ENCODE results near the gene TNFSF13.

Gene TNFSF13

DNA sequence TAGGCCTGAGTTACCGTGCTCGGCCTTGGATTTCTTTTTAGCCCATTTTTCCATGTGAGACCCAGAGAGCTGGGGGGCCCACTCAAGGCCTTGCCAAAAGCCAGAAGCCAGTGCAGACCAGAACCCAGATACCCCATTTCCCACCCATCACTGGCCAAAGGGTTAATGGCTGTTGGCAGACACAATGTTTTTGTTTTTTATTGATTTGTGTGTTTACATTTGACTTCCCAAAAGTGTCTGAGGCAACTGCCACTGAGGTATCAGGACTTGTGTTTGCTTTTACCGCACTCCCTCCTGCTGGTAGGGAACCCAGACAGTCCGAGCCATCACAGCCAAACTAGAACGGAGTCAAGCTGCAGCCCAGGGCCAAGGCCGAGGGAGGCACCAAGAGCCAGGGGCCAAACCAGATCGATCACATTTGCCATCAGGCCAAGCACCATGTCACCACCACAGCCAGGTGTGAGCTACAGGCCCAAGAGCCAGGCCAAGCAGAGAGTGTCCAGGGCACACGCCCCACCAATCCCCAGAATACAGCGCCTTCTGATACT, 17.4 kb upstream of the TNFSF13 start:
- H3K9me2 ChIP-seq (replicated peaks; ENCODE audit: control insufficient read depth, low read length): no peaks in the 10 kb centered on the region
- H3K36me3 ChIP-seq (ENCODE audit: control insufficient read depth, low read length): no peaks in the 10 kb centered on the region
- H3F3A ChIP-seq (ENCODE audit: control insufficient read depth, insufficient read depth): no peaks in the 10 kb centered on the region
- no peak overlapping the region for H3K27ac ChIP-seq (ENCODE audit: low read depth, low read length)
- peaks cover 12% of the 10 kb centered on the region; the same call in 1 of the 2 replicates for H3K9me3 ChIP-seq (ENCODE audit: control insufficient read depth, insufficient read depth, low read length)
- no peak for TF ChIP-seq EZH2phosphoT487 (IDR thresholded peaks at IDR 0.05; ENCODE audit: borderline replicate concordance, low read length)
- TF ChIP-seq, protein P1, sequence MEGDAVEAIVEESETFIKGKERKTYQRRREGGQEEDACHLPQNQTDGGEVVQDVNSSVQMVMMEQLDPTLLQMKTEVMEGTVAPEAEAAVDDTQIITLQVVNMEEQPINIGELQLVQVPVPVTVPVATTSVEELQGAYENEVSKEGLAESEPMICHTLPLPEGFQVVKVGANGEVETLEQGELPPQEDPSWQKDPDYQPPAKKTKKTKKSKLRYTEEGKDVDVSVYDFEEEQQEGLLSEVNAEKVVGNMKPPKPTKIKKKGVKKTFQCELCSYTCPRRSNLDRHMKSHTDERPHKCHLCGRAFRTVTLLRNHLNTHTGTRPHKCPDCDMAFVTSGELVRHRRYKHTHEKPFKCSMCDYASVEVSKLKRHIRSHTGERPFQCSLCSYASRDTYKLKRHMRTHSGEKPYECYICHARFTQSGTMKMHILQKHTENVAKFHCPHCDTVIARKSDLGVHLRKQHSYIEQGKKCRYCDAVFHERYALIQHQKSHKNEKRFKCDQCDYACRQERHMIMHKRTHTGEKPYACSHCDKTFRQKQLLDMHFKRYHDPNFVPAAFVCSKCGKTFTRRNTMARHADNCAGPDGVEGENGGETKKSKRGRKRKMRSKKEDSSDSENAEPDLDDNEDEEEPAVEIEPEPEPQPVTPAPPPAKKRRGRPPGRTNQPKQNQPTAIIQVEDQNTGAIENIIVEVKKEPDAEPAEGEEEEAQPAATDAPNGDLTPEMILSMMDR (IDR thresholded peaks at IDR 0.05; ENCODE audit: low read depth, low read length, poor library complexity, severe bottlenecking): no peak
- no peaks in the 10 kb centered on the region for H4K20me1 ChIP-seq (ENCODE audit: control insufficient read depth, insufficient read depth, low read depth, low read length)
- peaks cover 21% of the 10 kb centered on the region for H3K27me3 ChIP-seq (ENCODE audit: control insufficient read depth, low read length)
- H3K4me2 ChIP-seq (ENCODE audit: low read length): no peak overlapping the region
- no peaks in the 10 kb centered on the region for H3K4me1 ChIP-seq (ENCODE audit: control insufficient read depth, low read length)
- no peaks in the 10 kb centered on the region for H3K79me2 ChIP-seq (ENCODE audit: control insufficient read depth, low read length)
- H3K4me3 ChIP-seq (ENCODE audit: low read length): no peak overlapping the region

- Histone ChIP-seq H4K20me1 (ENCODE audit: control insufficient read depth, insufficient read depth, low read depth, low read length) (no peaks in the 10 kb centered on the region), H3K4me2 (ENCODE audit: low read length) (no peak overlapping the region), H3K27ac (ENCODE audit: low read depth, low read length) (no peak overlapping the region), H3K4me1 (ENCODE audit: control insufficient read depth, low read length) (peaks cover 4% of the 10 kb centered on the region; the same call in 1 of the 2 replicates), H3K4me3 (ENCODE audit: low read length) (no peak overlapping the region), H3K36me3 (ENCODE audit: control insufficient read depth, low read length) (no peaks in the 10 kb centered on the region), H3K27me3 (ENCODE audit: control insufficient read depth, low read length) (peaks cover 38% of the 10 kb centered on the region), H3K9me2 (replicated peaks; ENCODE audit: control insufficient read depth, low read length) (no peaks in the 10 kb centered on the region), H3K79me2 (ENCODE audit: control insufficient read depth, low read length) (no peaks in the 10 kb centered on the region), H3F3A (ENCODE audit: control insufficient read depth, insufficient read depth) (no peaks in the 10 kb centered on the region), H3K9me3 (ENCODE audit: control insufficient read depth, insufficient read depth, low read length) (no peaks in the 10 kb centered on the region)
- TF ChIP-seq, protein P1 (IDR thresholded peaks at IDR 0.05; ENCODE audit: low read depth, low read length, poor library complexity, severe bottlenecking): no peak
- TF ChIP-seq EZH2phosphoT487 (IDR thresholded peaks at IDR 0.05; ENCODE audit: borderline replicate concordance, low read length): no peak
These were observed 13.6 kb upstream of the TNFSF13 start for GRCh38 chr17:7544911-7545310.

- Histone ChIP-seq H3K4me3 (ENCODE audit: low read length) (no peak within 1 kb of the TSS), H3K27me3 (ENCODE audit: control insufficient read depth, low read length) (peaks cover 39% of the 10 kb centered on the region), H3K79me2 (ENCODE audit: control insufficient read depth, low read length) (no peaks in the 10 kb centered on the region), H3K4me1 (ENCODE audit: control insufficient read depth, low read length) (peaks cover 4% of the 10 kb centered on the region; the same call in 1 of the 2 replicates), H3K9me3 (ENCODE audit: control insufficient read depth, insufficient read depth, low read length) (no peaks in the 10 kb centered on the region), H3K4me2 (ENCODE audit: low read length) (peak within 1 kb of the TSS; percentile 36), H3K27ac (ENCODE audit: low read depth, low read length) (no peak within 1 kb of the TSS), H3K36me3 (ENCODE audit: control insufficient read depth, low read length) (no peaks in the 10 kb centered on the region), H3K9me2 (replicated peaks; ENCODE audit: control insufficient read depth, low read length) (no peaks in the 10 kb centered on the region), H4K20me1 (ENCODE audit: control insufficient read depth, insufficient read depth, low read depth, low read length) (no peaks in the 10 kb centered on the region), H3F3A (ENCODE audit: control insufficient read depth, insufficient read depth) (no peaks in the 10 kb centered on the region)
- 0 out of 2 replicates have a peak, but pooled peaks have one; percentile 55 for TF ChIP-seq EZH2phosphoT487 (IDR thresholded peaks at IDR 0.05; ENCODE audit: borderline replicate concordance, low read length)
- TF ChIP-seq, protein P1 (IDR thresholded peaks at IDR 0.05; ENCODE audit: low read depth, low read length, poor library complexity, severe bottlenecking): no peak
These were observed 9.8 kb upstream of the TNFSF13 start, which contains the start of gene TNFSF12 for GRCh38 chr17:7548585-7549400. Gene TNFSF12 (plus strand): TSS chr17:7549058. CDS start chr17:7549154, 96 bp downstream.
